ENCODE results near the gene MUC13.

The MUC13 gene

DNA sequence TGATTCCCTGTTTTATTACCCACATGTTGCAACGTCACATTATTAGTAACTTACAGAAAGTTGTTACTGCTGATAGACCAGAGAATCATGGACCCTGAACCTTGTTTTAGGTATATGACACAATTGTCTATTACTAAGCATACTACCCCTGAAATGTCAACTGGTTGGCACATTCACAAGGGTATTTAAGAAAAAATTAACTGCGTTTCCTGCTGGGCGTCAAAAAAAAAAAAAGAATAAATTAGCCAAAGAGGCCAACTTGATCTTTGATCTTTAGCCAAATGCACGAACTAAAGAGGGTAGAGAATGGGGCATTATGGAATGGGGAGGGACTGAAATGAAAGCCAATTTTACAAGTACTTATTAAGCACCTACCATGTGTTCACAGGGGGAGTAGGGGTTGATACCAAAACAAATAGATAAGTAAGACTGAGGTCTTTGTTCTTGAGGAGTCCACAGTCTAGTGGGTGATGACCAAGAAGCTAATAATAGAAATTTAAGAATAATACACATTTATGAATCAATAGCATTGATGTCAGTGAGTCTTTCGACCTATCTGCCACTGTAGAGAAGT, 17.8 kb upstream of the MUC13 start:
- no peak for ATAC-seq
- no peak for TF ChIP-seq ZC3H10 (CRISPR knock-in tag; IDR thresholded peaks at IDR 0.05)
- TF ChIP-seq ZFP30 (CRISPR knock-in tag; IDR thresholded peaks at IDR 0.05): no peak
- TF ChIP-seq ARNTL (CRISPR knock-in tag; IDR thresholded peaks at IDR 0.05; ENCODE audit: borderline replicate concordance, low read depth): no peak
- no peak for TF ChIP-seq BACH2 (CRISPR knock-in tag; IDR thresholded peaks at IDR 0.05; ENCODE audit: borderline replicate concordance)
- no peak for TF ChIP-seq ZNF70 (CRISPR knock-in tag; IDR thresholded peaks at IDR 0.05)
- no peak for TF ChIP-seq CSDC2 (CRISPR knock-in tag; IDR thresholded peaks at IDR 0.05)
- TF ChIP-seq TCF4 (CRISPR knock-in tag; IDR thresholded peaks at IDR 0.05; ENCODE audit: borderline replicate concordance): no peak
- TF ChIP-seq CREB5 (CRISPR knock-in tag; IDR thresholded peaks at IDR 0.05; ENCODE audit: low read depth): no peak
- no peak for TF ChIP-seq ZNF565 (CRISPR knock-in tag; conservative IDR thresholded peaks at IDR 0.05; ENCODE audit: low read depth)
- no peak for TF ChIP-seq TSHZ2 (CRISPR knock-in tag; IDR thresholded peaks at IDR 0.05)
- TF ChIP-seq GLIS3 (CRISPR knock-in tag; IDR thresholded peaks at IDR 0.05): no peak
- no peak for TF ChIP-seq OSR1 (CRISPR knock-in tag; IDR thresholded peaks at IDR 0.05)
- no peak for TF ChIP-seq RARB (CRISPR knock-in tag; IDR thresholded peaks at IDR 0.05)
- TF ChIP-seq ISL1 (CRISPR knock-in tag; IDR thresholded peaks at IDR 0.05): no peak
- TF ChIP-seq TOX (CRISPR knock-in tag; IDR thresholded peaks at IDR 0.05; ENCODE audit: borderline replicate concordance): no peak

GRCh38 chr3:124951511-124952281, 17.1 kb upstream of the MUC13 start:
- peak; percentile 37; the same call in 2 of the 3 replicates for ATAC-seq
- TF ChIP-seq RARB (CRISPR knock-in tag; IDR thresholded peaks at IDR 0.05): no peak
- TF ChIP-seq PPARA (CRISPR knock-in tag; IDR thresholded peaks at IDR 0.05; ENCODE audit: borderline replicate concordance): no peak
- TF ChIP-seq ZFP3 (CRISPR knock-in tag; IDR thresholded peaks at IDR 0.05): no peak
- no peak for TF ChIP-seq POU6F1 (CRISPR knock-in tag; IDR thresholded peaks at IDR 0.05; ENCODE audit: borderline replicate concordance, low read depth)
- TF ChIP-seq PATZ1 (CRISPR knock-in tag; IDR thresholded peaks at IDR 0.05; ENCODE audit: borderline replicate concordance): no peak
- TF ChIP-seq ZNF70 (CRISPR knock-in tag; IDR thresholded peaks at IDR 0.05): no peak
- TF ChIP-seq ZNF8 (CRISPR knock-in tag; IDR thresholded peaks at IDR 0.05): no peak
- no peak for TF ChIP-seq ZNF565 (CRISPR knock-in tag; conservative IDR thresholded peaks at IDR 0.05; ENCODE audit: low read depth)
- no peak for TF ChIP-seq ZC3H10 (CRISPR knock-in tag; IDR thresholded peaks at IDR 0.05)
- TF ChIP-seq TOX (CRISPR knock-in tag; IDR thresholded peaks at IDR 0.05; ENCODE audit: borderline replicate concordance): no peak
- no peak for TF ChIP-seq OSR1 (CRISPR knock-in tag; IDR thresholded peaks at IDR 0.05)
- no peak for TF ChIP-seq BACH2 (CRISPR knock-in tag; IDR thresholded peaks at IDR 0.05; ENCODE audit: borderline replicate concordance)
- TF ChIP-seq ARNTL (CRISPR knock-in tag; IDR thresholded peaks at IDR 0.05; ENCODE audit: borderline replicate concordance, low read depth): no peak
- no peak for TF ChIP-seq TSHZ2 (CRISPR knock-in tag; IDR thresholded peaks at IDR 0.05)
- no peak for TF ChIP-seq ESRRG (CRISPR knock-in tag; IDR thresholded peaks at IDR 0.05)
